Neural cell (in vitro differentiated cells): ENCODE results near the gene CRPPA. TPM values are rescaled to one million over a fixed set of nuclear protein-coding genes. Genes with fewer than 3 reads are reported as not detected.

ENCODE experiments used
- H2AFZ ChIP-seq: fragments of 200-600, 300-800 bp; sonication (generic), shearing (Covaris generic); 2 replicates; pipeline ENCODE4 v1.6.0; 2014; ENCODE audit warnings: low read depth, mild to moderate bottlenecking, antibody characterized with exemption, low read length, moderate library complexity
- H3F3A ChIP-seq: fragments of 200-600 bp; shearing (Covaris generic); 2 replicates; pipeline ENCODE4 v1.6.1; 2016; ENCODE audit warnings: mild to moderate bottlenecking, moderate library complexity, mixed read lengths, antibody characterized with exemption, low read length; ENCODE audit not compliant: insufficient read depth, poor library complexity, severe bottlenecking
- H3K27ac ChIP-seq: fragments of 200-600, 300-800 bp; sonication (generic), shearing (Covaris generic); 2 replicates; pipeline ENCODE4 v1.5.1; 2014; ENCODE audit warnings: mild to moderate bottlenecking, low read length, moderate library complexity
- H3K27me3 ChIP-seq: fragments of 300-800, 200-600 bp; sonication (generic), shearing (Covaris generic); 2 replicates; pipeline ENCODE4 v1.6.0; 2014; ENCODE audit warnings: mild to moderate bottlenecking, low read depth, low read length, moderate library complexity; ENCODE audit not compliant: insufficient read depth
- H3K36me3 ChIP-seq: fragments of 300-800, 200-600 bp; sonication (generic), shearing (Covaris generic); 2 replicates; pipeline ENCODE4 v1.5.1; 2014; ENCODE audit warnings: mild to moderate bottlenecking, antibody characterized with exemption, low read length, moderate library complexity; ENCODE audit not compliant: insufficient read depth
- H3K4me2 ChIP-seq: fragments of 300-800, 200-600 bp; sonication (generic), shearing (Covaris generic); 2 replicates; pipeline ENCODE4 v1.6.0; 2014; ENCODE audit warnings: mild to moderate bottlenecking, low read length
- H3K4me3 ChIP-seq: fragments of 300-800, 200-600 bp; sonication (generic), shearing (Covaris generic); 2 replicates; pipeline ENCODE4 v1.5.1; 2014; ENCODE audit warnings: mild to moderate bottlenecking, low read length, moderate library complexity
- H3K79me2 ChIP-seq: fragments of 200-600 bp; shearing (Covaris generic); replicated peaks from 2 replicates; pipeline ENCODE4 v1.6.0; 2014; ENCODE audit warnings: mild to moderate bottlenecking, low read length, moderate library complexity; ENCODE audit not compliant: insufficient read depth
- H3K9ac ChIP-seq: fragments of 300-800, 200-600 bp; sonication (generic), shearing (Covaris generic); 2 replicates; pipeline ENCODE4 v1.6.1; 2016; ENCODE audit warnings: mild to moderate bottlenecking, low read length, mixed read lengths
- H3K9me2 ChIP-seq: fragments of 200-600 bp; shearing (Covaris generic); 2 replicates; pipeline ENCODE4 v1.6.1; 2016; ENCODE audit warnings: mild to moderate bottlenecking, low read length, mixed read lengths; ENCODE audit not compliant: insufficient read depth
- H3K9me3 ChIP-seq: fragments of 200-600, 300-800 bp; sonication (generic), shearing (Covaris generic); 2 replicates; pipeline ENCODE4 v1.6.1; 2016; ENCODE audit warnings: mild to moderate bottlenecking, mixed run types, low read length, moderate library complexity, mixed read lengths
- H4K20me1 ChIP-seq: fragments of 200-600 bp; shearing (Covaris generic); 2 replicates; pipeline ENCODE4 v1.6.1; 2016; ENCODE audit warnings: mild to moderate bottlenecking, mixed run types; ENCODE audit not compliant: insufficient read depth
- EP300 ChIP-seq: fragments of 450-650 bp; conservative IDR thresholded peaks from 2 replicates; pipeline ENCODE4 v1.6.1; 2014; ENCODE audit warnings: antibody characterized with exemption, mild to moderate bottlenecking, moderate library complexity; ENCODE audit not compliant: poor library complexity, severe bottlenecking
- EZH2 ChIP-seq: fragments of 200-600, 300-800 bp; shearing (Covaris generic), sonication (generic); IDR thresholded peaks from 2 replicates; pipeline ENCODE4 v1.6.1; 2014; ENCODE audit warnings: antibody characterized with exemption, low read length, borderline replicate concordance, mild to moderate bottlenecking; ENCODE audit not compliant: insufficient read depth, poor library complexity, severe bottlenecking
- MXI1 ChIP-seq: fragments of 450-650 bp; conservative IDR thresholded peaks from 2 replicates; pipeline ENCODE4 v1.6.1; 2014; ENCODE audit warnings: antibody characterized with exemption, mild to moderate bottlenecking; ENCODE audit not compliant: poor library complexity, severe bottlenecking
- POLR2AphosphoS5 ChIP-seq: IDR thresholded peaks from 2 replicates; pipeline ENCODE4 v1.6.1; 2012
- RAD21 ChIP-seq: fragments of 450-650 bp; conservative IDR thresholded peaks from 2 replicates; pipeline ENCODE4 v1.6.1; 2014; ENCODE audit warnings: antibody characterized with exemption, mild to moderate bottlenecking, moderate library complexity
- SMC3 ChIP-seq: fragments of 450-650 bp; conservative IDR thresholded peaks from 2 replicates; pipeline ENCODE4 v1.6.1; 2014; ENCODE audit warnings: antibody characterized with exemption, mild to moderate bottlenecking, moderate library complexity; ENCODE audit not compliant: poor library complexity
- TAF1 ChIP-seq: IDR thresholded peaks from 2 replicates; pipeline ENCODE4 v1.6.1; 2012; ENCODE audit warnings: low read depth
- polyA plus RNA-seq: library from polyadenylated mRNA; depleted of rRNA; stranded (reverse); fragments of >200 nt; gene quantifications from 2 replicates; pipeline ENCODE4 v1.2.3, GENCODE V29; 2014
- TF ChIP-seq, protein P1 (sequence below): IDR thresholded peaks from 2 replicates; pipeline ENCODE4 v1.6.1; 2012; ENCODE audit warnings: borderline replicate concordance
- TF ChIP-seq, protein P2 (sequence below): fragments of 450-650 bp; IDR thresholded peaks from 2 replicates; pipeline ENCODE4 v1.5.1; 2014; ENCODE audit warnings: antibody characterized with exemption, mild to moderate bottlenecking, moderate library complexity; ENCODE audit not compliant: poor library complexity, severe bottlenecking

Gene CRPPA
- polyA plus RNA-seq, 1 donor from 2014 or later, result 0.05 TPM

DNA sequence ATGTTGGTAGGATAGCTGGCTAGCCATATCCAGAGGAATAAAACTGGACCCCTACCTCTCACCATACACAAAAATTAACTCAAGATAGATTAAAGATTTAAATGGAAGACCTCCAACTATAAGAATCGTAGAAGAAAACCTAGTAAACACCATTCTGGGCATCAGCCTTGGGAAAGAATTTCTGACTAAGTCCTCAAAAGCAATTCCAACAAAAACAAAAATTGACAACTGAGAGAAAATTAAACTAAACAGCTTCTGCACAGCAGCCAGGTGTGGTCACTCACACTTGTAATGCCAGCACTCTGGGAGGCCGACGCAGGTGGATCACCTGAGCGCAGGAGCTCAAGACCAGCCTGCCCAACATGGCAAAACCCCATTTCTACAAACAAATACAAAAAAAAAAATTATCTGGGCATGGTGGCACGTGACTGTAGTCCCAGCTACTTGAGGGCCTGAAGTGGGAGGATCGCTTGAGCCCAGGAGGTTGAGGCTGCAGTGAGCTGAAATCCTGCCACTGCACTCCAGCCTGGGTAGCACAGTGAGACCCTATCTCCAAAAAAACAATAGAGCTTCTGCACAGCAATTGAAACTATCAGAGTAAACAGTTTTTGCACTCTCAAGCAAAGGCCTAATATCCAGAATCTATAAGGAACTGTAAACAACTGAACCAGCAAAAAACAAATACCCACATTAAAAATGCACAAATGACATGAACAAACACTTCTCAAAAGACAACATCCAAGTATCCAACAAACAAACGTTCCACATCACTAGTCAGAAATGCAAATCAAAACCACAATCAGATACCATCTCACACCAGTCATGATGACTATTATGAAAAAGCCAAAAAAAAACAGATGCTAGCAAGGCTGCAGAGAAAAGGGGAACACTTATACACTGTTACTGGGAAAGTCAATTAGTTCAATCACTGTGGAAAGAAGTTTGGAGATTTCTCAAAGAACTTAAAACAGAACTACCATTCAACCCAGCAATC is 4.8 kb downstream of the CRPPA start:
- Histone ChIP-seq H3K9ac (no peak overlapping the region), H3K9me3 (no peaks in the 10 kb centered on the region), H3K9me2 (no peaks in the 10 kb centered on the region), H3K4me3 (no peak overlapping the region), H3K79me2 (no peaks in the 10 kb centered on the region), H3K27me3 (peaks cover 2% of the 10 kb centered on the region), H3K27ac (no peak overlapping the region), H4K20me1 (no peaks in the 10 kb centered on the region), H2AFZ (no peak overlapping the region), H3K4me2 (no peak overlapping the region), H3F3A (no peaks in the 10 kb centered on the region), H3K36me3 (no peaks in the 10 kb centered on the region)
- TF ChIP-seq, protein P1, sequence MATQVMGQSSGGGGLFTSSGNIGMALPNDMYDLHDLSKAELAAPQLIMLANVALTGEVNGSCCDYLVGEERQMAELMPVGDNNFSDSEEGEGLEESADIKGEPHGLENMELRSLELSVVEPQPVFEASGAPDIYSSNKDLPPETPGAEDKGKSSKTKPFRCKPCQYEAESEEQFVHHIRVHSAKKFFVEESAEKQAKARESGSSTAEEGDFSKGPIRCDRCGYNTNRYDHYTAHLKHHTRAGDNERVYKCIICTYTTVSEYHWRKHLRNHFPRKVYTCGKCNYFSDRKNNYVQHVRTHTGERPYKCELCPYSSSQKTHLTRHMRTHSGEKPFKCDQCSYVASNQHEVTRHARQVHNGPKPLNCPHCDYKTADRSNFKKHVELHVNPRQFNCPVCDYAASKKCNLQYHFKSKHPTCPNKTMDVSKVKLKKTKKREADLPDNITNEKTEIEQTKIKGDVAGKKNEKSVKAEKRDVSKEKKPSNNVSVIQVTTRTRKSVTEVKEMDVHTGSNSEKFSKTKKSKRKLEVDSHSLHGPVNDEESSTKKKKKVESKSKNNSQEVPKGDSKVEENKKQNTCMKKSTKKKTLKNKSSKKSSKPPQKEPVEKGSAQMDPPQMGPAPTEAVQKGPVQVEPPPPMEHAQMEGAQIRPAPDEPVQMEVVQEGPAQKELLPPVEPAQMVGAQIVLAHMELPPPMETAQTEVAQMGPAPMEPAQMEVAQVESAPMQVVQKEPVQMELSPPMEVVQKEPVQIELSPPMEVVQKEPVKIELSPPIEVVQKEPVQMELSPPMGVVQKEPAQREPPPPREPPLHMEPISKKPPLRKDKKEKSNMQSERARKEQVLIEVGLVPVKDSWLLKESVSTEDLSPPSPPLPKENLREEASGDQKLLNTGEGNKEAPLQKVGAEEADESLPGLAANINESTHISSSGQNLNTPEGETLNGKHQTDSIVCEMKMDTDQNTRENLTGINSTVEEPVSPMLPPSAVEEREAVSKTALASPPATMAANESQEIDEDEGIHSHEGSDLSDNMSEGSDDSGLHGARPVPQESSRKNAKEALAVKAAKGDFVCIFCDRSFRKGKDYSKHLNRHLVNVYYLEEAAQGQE, result no peak

DNA sequence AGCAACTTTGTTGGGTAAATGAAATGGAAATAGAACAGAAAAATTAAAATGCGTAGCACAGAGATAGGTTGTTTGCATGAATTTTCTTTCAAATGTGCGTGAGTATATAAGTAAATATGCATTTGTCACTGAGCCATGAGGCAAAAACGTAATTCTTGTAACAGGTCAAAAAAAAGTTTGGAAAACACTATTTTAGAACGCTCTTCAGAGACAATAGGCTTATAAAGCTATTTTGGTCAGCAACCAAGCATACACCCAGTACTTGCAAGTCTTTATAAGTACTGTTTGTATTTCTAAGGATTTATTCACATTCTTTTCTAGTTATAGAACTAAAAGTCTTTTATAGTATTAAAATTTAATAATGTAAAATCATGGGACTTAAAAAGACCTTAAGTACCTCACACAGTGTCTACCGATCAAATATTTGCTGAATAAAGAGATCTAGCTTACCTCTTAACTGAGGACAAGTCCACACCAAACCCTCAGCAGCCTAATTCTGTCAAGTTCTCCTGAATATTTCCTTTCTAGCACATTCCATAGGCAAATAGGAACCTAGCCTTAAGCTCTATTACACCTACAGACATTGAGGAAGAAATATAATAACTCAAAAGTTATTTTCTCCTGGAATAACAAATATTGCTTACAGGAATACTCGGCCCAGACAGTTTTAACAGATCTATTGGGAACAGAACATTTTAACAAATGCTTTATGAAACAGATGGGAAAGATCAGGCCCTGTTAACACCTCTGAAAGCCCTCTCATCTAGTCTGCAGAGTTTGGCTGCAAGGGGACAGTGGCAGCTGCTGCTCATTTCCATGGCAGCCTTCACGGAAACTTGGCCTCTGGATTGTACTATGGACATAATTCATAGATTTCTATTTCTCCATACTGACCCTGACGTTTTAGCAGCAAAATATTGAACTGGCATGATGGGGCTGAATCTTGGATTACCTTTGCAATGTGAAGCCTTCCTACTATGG is 8.8 kb downstream of the CRPPA start:
- no peaks in the 10 kb centered on the region for H3K79me2 ChIP-seq
- no peaks in the 10 kb centered on the region for H3K36me3 ChIP-seq
- no peak overlapping the region for H3K4me2 ChIP-seq
- no peak overlapping the region for H3K27ac ChIP-seq
- H2AFZ ChIP-seq, result no peak overlapping the region
- H3K9me3 ChIP-seq, result no peaks in the 10 kb centered on the region
- no peaks in the 10 kb centered on the region for H3K27me3 ChIP-seq
- no peak for TF ChIP-seq POLR2AphosphoS5
- TF ChIP-seq, protein P2, sequence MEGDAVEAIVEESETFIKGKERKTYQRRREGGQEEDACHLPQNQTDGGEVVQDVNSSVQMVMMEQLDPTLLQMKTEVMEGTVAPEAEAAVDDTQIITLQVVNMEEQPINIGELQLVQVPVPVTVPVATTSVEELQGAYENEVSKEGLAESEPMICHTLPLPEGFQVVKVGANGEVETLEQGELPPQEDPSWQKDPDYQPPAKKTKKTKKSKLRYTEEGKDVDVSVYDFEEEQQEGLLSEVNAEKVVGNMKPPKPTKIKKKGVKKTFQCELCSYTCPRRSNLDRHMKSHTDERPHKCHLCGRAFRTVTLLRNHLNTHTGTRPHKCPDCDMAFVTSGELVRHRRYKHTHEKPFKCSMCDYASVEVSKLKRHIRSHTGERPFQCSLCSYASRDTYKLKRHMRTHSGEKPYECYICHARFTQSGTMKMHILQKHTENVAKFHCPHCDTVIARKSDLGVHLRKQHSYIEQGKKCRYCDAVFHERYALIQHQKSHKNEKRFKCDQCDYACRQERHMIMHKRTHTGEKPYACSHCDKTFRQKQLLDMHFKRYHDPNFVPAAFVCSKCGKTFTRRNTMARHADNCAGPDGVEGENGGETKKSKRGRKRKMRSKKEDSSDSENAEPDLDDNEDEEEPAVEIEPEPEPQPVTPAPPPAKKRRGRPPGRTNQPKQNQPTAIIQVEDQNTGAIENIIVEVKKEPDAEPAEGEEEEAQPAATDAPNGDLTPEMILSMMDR, result no peak
- TF ChIP-seq TAF1, result no peak
- TF ChIP-seq MXI1, result no peak
- TF ChIP-seq RAD21, result no peak
- TF ChIP-seq, protein P1, result no peak
- no peak for TF ChIP-seq SMC3
- no peak for TF ChIP-seq EP300
- no peak for TF ChIP-seq EZH2
- no peaks in the 10 kb centered on the region for H4K20me1 ChIP-seq
- H3F3A ChIP-seq, result no peaks in the 10 kb centered on the region
- no peaks in the 10 kb centered on the region for H3K9me2 ChIP-seq
- H3K9ac ChIP-seq, result no peak overlapping the region
- H3K4me3 ChIP-seq, result no peak overlapping the region
